H1 (cell line): ENCODE results near the gene SPCS1.

Experiments used
- CTCF ChIP-seq, 3 experiments: IDR thresholded peaks; 1 replicate in 2 of 3; 2 replicates in 1 of 3; pipeline versions ENCODE4 v1.5.1 to v1.6.1; 2011; ENCODE audit warnings: low read length in 3 of 3, mild to moderate bottlenecking in 3 of 3, inconsistent platforms in 2 of 3, low read depth in 1 of 3, moderate library complexity in 1 of 3; ENCODE audit not compliant: insufficient read depth in 1 of 3; ENCODE audit errors: control extremely low read depth in 1 of 3
- POLR2A ChIP-seq, 2 experiments: IDR thresholded peaks; 1 replicate in 1 of 2; 2 replicates in 1 of 2; pipeline ENCODE4 v1.6.1; 2011; ENCODE audit warnings: low read depth in 2 of 2, low read length in 2 of 2, mild to moderate bottlenecking in 2 of 2; ENCODE audit errors: control extremely low read depth in 1 of 2

GRCh38 chr3:52670621-52671521 lies 35.0 kb upstream of the SPCS1 start:
- no peak for TF ChIP-seq CTCF (IDR thresholded peaks at IDR 0.05; ENCODE audit: control extremely low read depth in 1 of 3, insufficient read depth in 1 of 3, low read depth in 1 of 3, low read length in 3 of 3)
- no peak for TF ChIP-seq POLR2A (IDR thresholded peaks at IDR 0.05; ENCODE audit: control extremely low read depth in 1 of 2, low read depth in 2 of 2, low read length in 2 of 2)
